Neuronal stem cell (in vitro differentiated cells): ENCODE data around the gene TMEM97.

ENCODE experiments used
- DNase-seq: peaks from one replicate; pipeline ENCODE4 v3.0.0-alpha.2; 2013; ENCODE audit warnings: low spot score
- H2AFZ ChIP-seq: one replicate; pipeline ENCODE4 v1.6.1; 2013; ENCODE audit warnings: mild to moderate bottlenecking, low read length, inconsistent platforms
- H2AK5ac ChIP-seq: 2 replicates; pipeline ENCODE4 v1.6.1; 2013; ENCODE audit warnings: low read depth, mild to moderate bottlenecking, inconsistent platforms, low read length, moderate library complexity, mixed read lengths
- H2BK120ac ChIP-seq: 2 replicates; pipeline ENCODE4 v1.6.1; 2013; ENCODE audit warnings: low read depth, mild to moderate bottlenecking, inconsistent platforms, low read length, moderate library complexity, mixed read lengths
- H2BK12ac ChIP-seq: one replicate; pipeline ENCODE4 v1.6.1; 2013; ENCODE audit warnings: low read length, inconsistent platforms
- H2BK15ac ChIP-seq: 2 replicates; pipeline ENCODE4 v1.6.1; 2013; ENCODE audit warnings: mild to moderate bottlenecking, low read length, inconsistent platforms, mixed read lengths
- H2BK5ac ChIP-seq: one replicate; pipeline ENCODE4 v1.6.1; 2013; ENCODE audit warnings: inconsistent platforms, mild to moderate bottlenecking, low read length, moderate library complexity
- H3K14ac ChIP-seq: one replicate; pipeline ENCODE4 v1.6.1; 2013; ENCODE audit warnings: low read length, inconsistent platforms
- H3K18ac ChIP-seq: 2 replicates; pipeline ENCODE4 v1.6.1; 2013; ENCODE audit warnings: low read length, inconsistent platforms
- H3K23ac ChIP-seq: 2 replicates; pipeline ENCODE4 v1.6.1; 2013; ENCODE audit warnings: low read depth, mild to moderate bottlenecking, mixed read lengths, low read length, inconsistent platforms; ENCODE audit not compliant: poor library complexity
- H3K27ac ChIP-seq: replicated peaks from 3 replicates; pipeline ENCODE4 v1.5.1; 2013; ENCODE audit warnings: low read length, inconsistent platforms
- H3K27me3 ChIP-seq, 3 experiments: 2 replicates each; pipeline ENCODE4 v1.6.1; 2013; ENCODE audit warnings: low read length in 3 of 3, mild to moderate bottlenecking in 2 of 3, inconsistent platforms in 1 of 3, low read depth in 1 of 3, mixed read lengths in 1 of 3, moderate library complexity in 1 of 3; ENCODE audit not compliant: control insufficient read depth in 3 of 3, insufficient read depth in 3 of 3
- H3K36me3 ChIP-seq, 2 donors: replicated peaks in 1 of 2; 2 replicates each; pipeline ENCODE4 v1.6.1; 2013; ENCODE audit warnings: low read length in 2 of 2; ENCODE audit not compliant: control insufficient read depth in 2 of 2, insufficient read depth in 2 of 2
- H3K4ac ChIP-seq: 2 replicates; pipeline ENCODE4 v1.6.1; 2013; ENCODE audit warnings: inconsistent platforms, mild to moderate bottlenecking, low read length, moderate library complexity
- H3K4me1 ChIP-seq, 2 donors: 1 replicate in 1 of 2; 2 replicates in 1 of 2; pipeline ENCODE4 v1.6.1; 2013; ENCODE audit warnings: low read length in 2 of 2, low read depth in 1 of 2; ENCODE audit not compliant: control insufficient read depth in 2 of 2, insufficient read depth in 1 of 2
- H3K4me2 ChIP-seq: one replicate; pipeline ENCODE4 v1.6.1; 2013; ENCODE audit warnings: mild to moderate bottlenecking, low read length, inconsistent platforms; ENCODE audit not compliant: insufficient read depth, poor library complexity, severe bottlenecking
- H3K4me3 ChIP-seq, 2 donors: 2 replicates each; pipeline ENCODE4 v1.5.1; 2013; ENCODE audit warnings: low read length in 2 of 2, mild to moderate bottlenecking in 2 of 2, inconsistent platforms in 1 of 2, moderate library complexity in 1 of 2
- H3K79me1 ChIP-seq: one replicate; pipeline ENCODE4 v1.6.1; 2013; ENCODE audit warnings: low read depth, mild to moderate bottlenecking, inconsistent platforms, low read length, moderate library complexity
- H3K9ac ChIP-seq: one replicate; pipeline ENCODE4 v1.6.1; 2013; ENCODE audit warnings: mild to moderate bottlenecking, low read depth, low read length, inconsistent platforms; ENCODE audit not compliant: poor library complexity
- H3K9me3 ChIP-seq, 2 donors: replicated peaks in 1 of 2; 2 replicates each; pipeline versions ENCODE3 to v1.6.1; 2013; ENCODE audit warnings: low read length in 2 of 2, mild to moderate bottlenecking in 2 of 2, inconsistent platforms in 1 of 2, low read depth in 1 of 2, mixed read lengths in 1 of 2, moderate library complexity in 1 of 2; ENCODE audit not compliant: control insufficient read depth in 2 of 2, insufficient read depth in 1 of 2
- H4K8ac ChIP-seq: one replicate; pipeline ENCODE4 v1.6.1; 2013; ENCODE audit warnings: low read depth, mild to moderate bottlenecking, inconsistent platforms, low read length, moderate library complexity
- H4K91ac ChIP-seq: one replicate; pipeline ENCODE4 v1.6.1; 2013; ENCODE audit warnings: low read length, low read depth, mild to moderate bottlenecking, inconsistent platforms; ENCODE audit not compliant: poor library complexity
- WGBS, 2 donors: extraction: QIAGEN DNeasy Blood & Tissue Kit; methylation state at CpG; one replicate each; pipeline ENCODE4 v1.1.7; 2013; ENCODE audit warnings: missing lambda C conversion rate in 2 of 2, mixed read lengths in 1 of 2; ENCODE audit not compliant: insufficient read length in 2 of 2, insufficient replicate concordance in 1 of 2; ENCODE audit errors: extremely low coverage in 2 of 2; 5-methylcytosine and 5-hydroxymethylcytosine counted together

TMEM97 gene

GRCh38 chr17:28319598-28319935 lies 567 bp downstream of the TMEM97 start:
- Histone ChIP-seq H3K4me2 (peak overlapping the region; percentile 56), H3K27ac (peak overlapping the region; percentile 74), H3K14ac (no peak overlapping the region), H2BK12ac (no peak overlapping the region), H3K4me1 (peaks cover 15 to 28% of the 10 kb centered on the region in 2 donors), H3K27me3 (no peaks in the 10 kb centered on the region), H3K18ac (no peak overlapping the region), H3K9me3 (peaks cover 0 to 10% of the 10 kb centered on the region in 2 donors), H3K9ac (peak overlapping the region; percentile 93), H2AFZ (peak overlapping the region; percentile 87), H2AK5ac (no peak overlapping the region), H3K4ac (no peak overlapping the region), H3K4me3 (peak overlapping the region; percentile 58 to 96), H4K91ac (no peak overlapping the region), H3K23ac (no peak overlapping the region), H4K8ac (no peak overlapping the region), H2BK120ac (no peak overlapping the region), H2BK5ac (peak overlapping the region; percentile 93), H3K79me1 (peaks cover 2% of the 10 kb centered on the region), H2BK15ac (no peak overlapping the region), H3K36me3 (peaks cover 0 to 44% of the 10 kb centered on the region in 2 donors)
- DNase-seq = no peak
- WGBS, 2 donors = no CpG with 5 or more reads among the region's 7 CpGs

- Histone ChIP-seq H3K4me2 (peak overlapping the region; percentile 56), H3K27me3 (no peaks in the 10 kb centered on the region), H2BK12ac (no peak overlapping the region), H2AFZ (no peak overlapping the region), H3K14ac (no peak overlapping the region), H3K27ac (no peak overlapping the region), H4K91ac (no peak overlapping the region), H3K23ac (no peak overlapping the region), H3K9me3 (peaks cover 0 to 10% of the 10 kb centered on the region in 2 donors), H2BK5ac (no peak overlapping the region), H3K79me1 (peaks cover 2% of the 10 kb centered on the region), H2BK15ac (no peak overlapping the region), H3K18ac (no peak overlapping the region), H4K8ac (no peak overlapping the region), H3K4ac (no peak overlapping the region), H3K36me3 (peaks cover 0 to 53% of the 10 kb centered on the region in 2 donors), H3K4me3 (peak overlapping the region; percentile 58 to 96), H3K4me1 (peaks cover 17 to 28% of the 10 kb centered on the region in 2 donors), H2BK120ac (no peak overlapping the region), H3K9ac (no peak overlapping the region), H2AK5ac (no peak overlapping the region)
- no CpG with 5 or more reads among the region's 8 CpGs for WGBS, 2 donors
- no peak for DNase-seq
Observed at GRCh38 chr17:28320215-28321061, 1.4 kb downstream of the TMEM97 start.

DNA sequence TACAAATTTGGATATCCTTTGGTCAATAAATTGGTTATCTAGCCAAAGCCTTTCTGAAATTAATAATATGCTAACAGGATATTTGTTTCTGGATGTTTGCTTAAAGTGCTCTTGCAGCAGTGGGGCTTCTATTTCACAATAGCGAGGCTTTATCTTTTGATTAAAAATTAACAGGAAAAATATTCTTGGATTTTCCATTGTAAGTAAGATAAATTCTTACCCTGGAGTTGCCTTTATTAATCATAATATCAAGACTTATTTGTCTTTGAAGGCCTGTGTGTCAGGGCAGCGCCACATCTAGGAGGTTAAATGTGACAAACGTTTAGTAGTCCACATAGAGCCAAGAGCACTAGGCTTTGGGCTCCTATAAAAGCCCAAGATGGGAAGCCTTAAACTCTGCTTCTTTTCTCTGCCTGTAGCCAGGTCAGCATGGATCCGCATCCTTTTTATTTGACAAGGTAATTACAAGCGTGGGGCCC lies 5.3 kb downstream of the TMEM97 start:
- Histone ChIP-seq H2BK12ac (no peak overlapping the region), H3K18ac (no peak overlapping the region), H2AFZ (no peak overlapping the region), H3K36me3 (peaks cover 19 to 91% of the 10 kb centered on the region in 2 donors), H2BK5ac (no peak overlapping the region), H3K4me3 (no peak overlapping the region), H3K9me3 (peaks cover 0 to 10% of the 10 kb centered on the region in 2 donors), H3K27me3 (no peaks in the 10 kb centered on the region), H3K4ac (no peak overlapping the region), H3K4me1 (peaks cover 13 to 29% of the 10 kb centered on the region in 2 donors), H2AK5ac (no peak overlapping the region), H3K79me1 (peaks cover 2% of the 10 kb centered on the region), H4K91ac (no peak overlapping the region), H2BK15ac (no peak overlapping the region), H3K4me2 (no peak overlapping the region), H2BK120ac (no peak overlapping the region), H3K14ac (no peak overlapping the region), H4K8ac (no peak overlapping the region), H3K9ac (no peak overlapping the region), H3K23ac (no peak overlapping the region), H3K27ac (no peak overlapping the region)
- no peak for DNase-seq
- WGBS, 2 donors = no CpG with 5 or more reads among the region's 5 CpGs

DNA sequence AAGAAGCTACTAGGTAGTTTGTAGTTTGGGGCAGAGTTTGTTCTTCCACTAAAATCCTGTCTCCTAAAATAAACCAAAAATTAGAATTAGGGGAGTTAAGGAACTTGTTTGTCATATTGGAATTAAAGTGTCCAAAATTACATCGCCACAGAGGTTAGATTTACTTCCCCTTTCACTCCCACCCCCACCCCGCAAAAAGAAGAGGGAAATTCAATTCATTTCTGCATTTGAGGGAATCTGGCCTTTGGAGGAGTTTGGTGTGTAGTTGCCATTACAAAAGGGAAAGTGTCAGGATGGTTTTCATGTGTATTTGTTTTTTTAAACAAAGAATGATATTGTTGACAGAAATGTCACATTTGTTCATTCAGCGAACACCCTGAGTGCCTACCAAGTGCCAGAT lies 5.8 kb downstream of the TMEM97 start:
- H3K4ac ChIP-seq = no peak overlapping the region
- H2BK12ac ChIP-seq = no peak overlapping the region
- H3K9ac ChIP-seq = no peak overlapping the region
- peaks cover 0 to 10% of the 10 kb centered on the region in 2 donors for H3K9me3 ChIP-seq
- peaks cover 21 to 94% of the 10 kb centered on the region in 2 donors for H3K36me3 ChIP-seq
- no peak overlapping the region for H3K23ac ChIP-seq
- no peak overlapping the region for H3K4me3 ChIP-seq
- H2AK5ac ChIP-seq = no peak overlapping the region
- H2BK15ac ChIP-seq = no peak overlapping the region
- no peak overlapping the region for H2BK5ac ChIP-seq
- no peak overlapping the region for H4K91ac ChIP-seq
- H3K4me2 ChIP-seq = no peak overlapping the region
- H3K4me1 ChIP-seq = peaks cover 13 to 28% of the 10 kb centered on the region in 2 donors
- no peak for DNase-seq
- H4K8ac ChIP-seq = no peak overlapping the region
- no peak overlapping the region for H2BK120ac ChIP-seq
- peaks cover 2% of the 10 kb centered on the region for H3K79me1 ChIP-seq
- H3K18ac ChIP-seq = no peak overlapping the region
- WGBS, 2 donors = no CpG with 5 or more reads among the region's 3 CpGs
- no peak overlapping the region for H2AFZ ChIP-seq
- no peak overlapping the region for H3K14ac ChIP-seq
- H3K27me3 ChIP-seq = no peaks in the 10 kb centered on the region
- peak overlapping the region; percentile 17 for H3K27ac ChIP-seq
